SK-N-SH (cell line): ENCODE data around the gene FAF2. TPM values are rescaled to one million over a fixed set of nuclear protein-coding genes. Genes with fewer than 3 reads are reported as not detected.

ENCODE experiments used
- CTCF ChIA-PET: fragments of 300-600, 350-600 bp; formaldehyde crosslinking; extraction: SDS; loops from one replicate; lab custom pipeline; 2021; lab: Yijun Ruan, JAX
- POLR2A ChIA-PET: fragments of 350-600 bp; sonication (Branson Sonifier 250); formaldehyde crosslinking; extraction: SDS; loops from one replicate; lab custom pipeline; 2020; ENCODE audit warnings: antibody characterized with exemption, inconsistent platforms; lab: Yijun Ruan, JAX
- DNase-seq: peaks from one replicate; pipeline ENCODE4 v3.0.0; 2012
- H2AFZ ChIP-seq: fragments of 200-600 bp; sonication (generic); 2 replicates; pipeline ENCODE4 v1.8.1; 2016; ENCODE audit warnings: antibody characterized with exemption, mild to moderate bottlenecking, low read depth
- H3F3A ChIP-seq: fragments of 200-600 bp; sonication (generic); replicated peaks from 2 replicates; pipeline ENCODE3; 2016; ENCODE audit warnings: antibody characterized with exemption, mild to moderate bottlenecking; ENCODE audit not compliant: insufficient read depth
- H3K27ac ChIP-seq, 2 experiments: fragments of 200-500 bp in 1 of 2; fragments of 200-600 bp in 1 of 2; sonication (Bioruptor generic) in 1 of 2; sonication (generic), shearing (Covaris generic) in 1 of 2; 2 replicates each; pipeline versions ENCODE4 v1.5.1 to v1.6.1; 2014 to 2016; ENCODE audit warnings: low read depth in 2 of 2, inconsistent platforms in 1 of 2, low read length in 1 of 2, mild to moderate bottlenecking in 1 of 2, mixed read lengths in 1 of 2
- H3K27me3 ChIP-seq: fragments of 200-600 bp; sonication (generic), shearing (Covaris generic); 2 replicates; pipeline ENCODE4 v1.6.1; 2016; ENCODE audit warnings: mixed run types; ENCODE audit not compliant: insufficient read depth
- H3K36me3 ChIP-seq, 2 experiments: fragments of 200-500 bp in 1 of 2; fragments of 200-600 bp in 1 of 2; sonication (Bioruptor generic) in 1 of 2; sonication (generic) in 1 of 2; replicated peaks in 1 of 2; 2 replicates each; pipeline versions ENCODE3 to v1.5.1; 2014 to 2016; ENCODE audit warnings: low read length in 1 of 2, mild to moderate bottlenecking in 1 of 2; ENCODE audit not compliant: insufficient read depth in 2 of 2, control insufficient read depth in 1 of 2
- H3K4me1 ChIP-seq, 2 experiments: fragments of 200-500 bp in 1 of 2; fragments of 200-600 bp in 1 of 2; sonication (Bioruptor generic) in 1 of 2; sonication (generic), shearing (Covaris generic) in 1 of 2; 2 replicates each; pipeline versions ENCODE4 v1.5.1 to v1.6.1; 2014 to 2016; ENCODE audit warnings: low read depth in 1 of 2, low read length in 1 of 2, mixed run types in 1 of 2; ENCODE audit not compliant: insufficient read depth in 2 of 2, control insufficient read depth in 1 of 2
- H3K4me2 ChIP-seq: fragments of 200-600 bp; sonication (generic), shearing (Covaris generic); 2 replicates; pipeline ENCODE4 v1.6.1; 2017; ENCODE audit warnings: mixed run types
- H3K4me3 ChIP-seq, 2 experiments: fragments of 200-500 bp in 1 of 2; fragments of 200-600 bp in 1 of 2; sonication (Bioruptor generic) in 1 of 2; sonication (generic), shearing (Covaris generic) in 1 of 2; 2 replicates each; pipeline versions ENCODE4 v1.5.1 to v1.8.1; 2014 to 2016; ENCODE audit warnings: low read depth in 2 of 2, inconsistent platforms in 1 of 2, low read length in 1 of 2, mild to moderate bottlenecking in 1 of 2, mixed read lengths in 1 of 2, moderate library complexity in 1 of 2
- H3K79me2 ChIP-seq: fragments of 200-600 bp; sonication (generic); 2 replicates; pipeline ENCODE4 v1.8.1; 2017; ENCODE audit warnings: mild to moderate bottlenecking; ENCODE audit not compliant: insufficient read depth
- H3K9ac ChIP-seq: fragments of 200-600 bp; sonication (generic); 2 replicates; pipeline ENCODE4 v1.6.1; 2017; ENCODE audit warnings: mixed run types
- H3K9me2 ChIP-seq: fragments of 200-600 bp; sonication (generic); 2 replicates; pipeline ENCODE4 v1.6.1; 2017; ENCODE audit warnings: mixed run types
- H3K9me3 ChIP-seq: fragments of 200-600 bp; sonication (generic); 2 replicates; pipeline ENCODE4 v1.6.1; 2017; ENCODE audit warnings: mixed run types, mild to moderate bottlenecking, moderate library complexity
- H4K20me1 ChIP-seq: fragments of 200-600 bp; sonication (generic); 2 replicates; pipeline ENCODE4 v1.6.1; 2017; ENCODE audit warnings: mild to moderate bottlenecking, mixed run types; ENCODE audit not compliant: insufficient read depth
- ELF1 ChIP-seq: IDR thresholded peaks from 2 replicates; pipeline ENCODE4 v1.4.0; 2012
- EZH2phosphoT487 ChIP-seq: fragments of 200-600 bp; sonication (generic); IDR thresholded peaks from 2 replicates; pipeline ENCODE4 v1.6.1; 2017; ENCODE audit warnings: low read depth, mixed run types, mild to moderate bottlenecking, antibody characterized with exemption, moderate library complexity, borderline replicate concordance
- GABPA ChIP-seq: IDR thresholded peaks from 2 replicates; pipeline ENCODE4 v1.4.0; 2012; ENCODE audit warnings: low read depth, mild to moderate bottlenecking
- GATA2 ChIP-seq: sonication (generic); formaldehyde crosslinking; IDR thresholded peaks from 2 replicates; pipeline ENCODE4 v1.5.0; 2020; ENCODE audit warnings: mild to moderate bottlenecking, missing genetic modification reagents
- JUND ChIP-seq: IDR thresholded peaks from 2 replicates; pipeline ENCODE4 v1.4.0; 2012
- MEF2A ChIP-seq: IDR thresholded peaks from 2 replicates; pipeline ENCODE4 v1.4.0; 2012; ENCODE audit warnings: low read depth, borderline replicate concordance
- MXI1 ChIP-seq: IDR thresholded peaks from 2 replicates; pipeline ENCODE4 v1.6.1; 2012; ENCODE audit warnings: mild to moderate bottlenecking, low read depth, low read length, improper control_type of control experiment
- NFIC ChIP-seq: IDR thresholded peaks from 2 replicates; pipeline ENCODE4 v1.4.0; 2012; ENCODE audit warnings: borderline replicate concordance
- RAD21 ChIP-seq: IDR thresholded peaks from 2 replicates; pipeline ENCODE4 v1.6.1; 2012; ENCODE audit warnings: mild to moderate bottlenecking, low read length
- RCOR1 ChIP-seq: fragments of 150-350 bp; IDR thresholded peaks from 2 replicates; pipeline ENCODE4 v1.6.1; 2017; ENCODE audit warnings: antibody characterized with exemption, low read length
- RFX5 ChIP-seq: IDR thresholded peaks from 2 replicates; pipeline ENCODE4 v1.6.1; 2012; ENCODE audit warnings: mild to moderate bottlenecking, improper control_type of control experiment, low read length
- RXRA ChIP-seq: IDR thresholded peaks from 2 replicates; pipeline ENCODE4 v1.4.0; 2012; ENCODE audit warnings: low read depth, mild to moderate bottlenecking, borderline replicate concordance
- SIN3A ChIP-seq: IDR thresholded peaks from 2 replicates; pipeline ENCODE4 v1.6.1; 2012; ENCODE audit warnings: low read depth, mild to moderate bottlenecking, low read length, moderate library complexity, borderline replicate concordance
- SMC3 ChIP-seq: IDR thresholded peaks from 2 replicates; pipeline ENCODE4 v1.6.1; 2012; ENCODE audit warnings: low read depth, low read length, improper control_type of control experiment
- TAF1 ChIP-seq: IDR thresholded peaks from 2 replicates; pipeline ENCODE4 v1.6.1; 2012; ENCODE audit warnings: low read depth, mild to moderate bottlenecking, low read length, moderate library complexity, borderline replicate concordance
- TCF12 ChIP-seq: IDR thresholded peaks from 2 replicates; pipeline ENCODE4 v1.4.0; 2012
- TEAD4 ChIP-seq: IDR thresholded peaks from 2 replicates; pipeline ENCODE4 v1.4.0; 2012; ENCODE audit warnings: mild to moderate bottlenecking, borderline replicate concordance; ENCODE audit not compliant: insufficient read depth
- WGBS: methylation state at CpG from one replicate; pipeline ENCODE4 v1.1.6; 2017; ENCODE audit warnings: low lambda C conversion rate; 5-methylcytosine and 5-hydroxymethylcytosine counted together
- polyA plus RNA-seq, 3 experiments: library from polyadenylated mRNA; depleted of rRNA; stranded (reverse); fragments of >200 nt; gene quantifications; 2 replicates each; pipeline ENCODE4 v1.2.3, GENCODE V29; 2012
- TF ChIP-seq, protein P1 (sequence below): IDR thresholded peaks from 2 replicates; pipeline ENCODE4; 2012
- TF ChIP-seq, protein P2 (sequence below): fragments of 150-350 bp; IDR thresholded peaks from 2 replicates; pipeline ENCODE4 v1.6.1; 2017; ENCODE audit warnings: antibody characterized with exemption, low read length, low read depth, borderline replicate concordance

FAF2 gene
- polyA plus RNA-seq, 1 of the 3 experiments (the other 2 are of a cell fraction): 25.5 TPM

DNA sequence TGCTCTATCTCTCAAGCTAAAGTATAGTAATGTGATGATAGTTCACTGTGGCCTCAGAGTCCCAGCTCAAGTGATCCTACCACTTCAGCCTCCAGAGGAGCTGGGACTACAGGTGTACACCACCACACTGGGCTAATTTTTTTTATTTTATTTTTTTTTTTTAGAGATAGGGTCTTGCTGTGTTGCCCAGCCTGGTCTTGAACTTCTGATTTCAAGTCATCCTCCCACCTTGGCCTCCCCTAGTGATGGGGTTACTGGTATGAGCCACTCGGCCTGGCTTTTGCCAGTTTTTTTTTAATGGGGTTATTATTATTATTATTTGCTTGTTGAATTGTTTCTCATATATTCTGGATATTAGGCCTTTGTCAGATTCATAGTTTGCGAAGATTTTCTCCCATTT lies 13.2 kb downstream of the FAF2 start:
- Histone ChIP-seq H3K9ac (no peak overlapping the region), H3K9me2 (no peaks in the 10 kb centered on the region), H3K4me1 (no peaks in the 10 kb centered on the region), H3F3A (peaks cover 13% of the 10 kb centered on the region), H3K4me3 (no peak overlapping the region), H3K36me3 (peaks cover 0 to 11% of the 10 kb centered on the region in 2 experiments), H3K27me3 (no peaks in the 10 kb centered on the region), H3K9me3 (no peaks in the 10 kb centered on the region), H4K20me1 (peaks cover 86% of the 10 kb centered on the region), H3K79me2 (peaks cover 98% of the 10 kb centered on the region), H3K27ac (no peak overlapping the region), H3K4me2 (no peak overlapping the region), H2AFZ (no peak overlapping the region)
- POLR2A ChIA-PET: no interaction called here
- WGBS: 100% methylated on average over 2 of the region's 2 CpGs
- TF ChIP-seq MEF2A (no peak), RFX5 (no peak), MXI1 (no peak), RXRA (no peak), SMC3 (no peak), EZH2phosphoT487 (no peak), TCF12 (no peak), GATA2 (CRISPR knock-in tag) (no peak)
- TF ChIP-seq, protein P1, sequence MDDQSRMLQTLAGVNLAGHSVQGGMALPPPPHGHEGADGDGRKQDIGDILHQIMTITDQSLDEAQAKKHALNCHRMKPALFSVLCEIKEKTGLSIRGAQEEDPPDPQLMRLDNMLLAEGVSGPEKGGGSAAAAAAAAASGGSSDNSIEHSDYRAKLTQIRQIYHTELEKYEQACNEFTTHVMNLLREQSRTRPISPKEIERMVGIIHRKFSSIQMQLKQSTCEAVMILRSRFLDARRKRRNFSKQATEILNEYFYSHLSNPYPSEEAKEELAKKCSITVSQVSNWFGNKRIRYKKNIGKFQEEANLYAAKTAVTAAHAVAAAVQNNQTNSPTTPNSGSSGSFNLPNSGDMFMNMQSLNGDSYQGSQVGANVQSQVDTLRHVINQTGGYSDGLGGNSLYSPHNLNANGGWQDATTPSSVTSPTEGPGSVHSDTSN: no peak
- no peak for DNase-seq
- CTCF ChIA-PET: interaction anchor here (0.5 to 0.6 kb wide), 2 partner anchors 143 to 263 kb away, joined by 3 read pairs; no protein-coding TSS in a partner anchor

DNA sequence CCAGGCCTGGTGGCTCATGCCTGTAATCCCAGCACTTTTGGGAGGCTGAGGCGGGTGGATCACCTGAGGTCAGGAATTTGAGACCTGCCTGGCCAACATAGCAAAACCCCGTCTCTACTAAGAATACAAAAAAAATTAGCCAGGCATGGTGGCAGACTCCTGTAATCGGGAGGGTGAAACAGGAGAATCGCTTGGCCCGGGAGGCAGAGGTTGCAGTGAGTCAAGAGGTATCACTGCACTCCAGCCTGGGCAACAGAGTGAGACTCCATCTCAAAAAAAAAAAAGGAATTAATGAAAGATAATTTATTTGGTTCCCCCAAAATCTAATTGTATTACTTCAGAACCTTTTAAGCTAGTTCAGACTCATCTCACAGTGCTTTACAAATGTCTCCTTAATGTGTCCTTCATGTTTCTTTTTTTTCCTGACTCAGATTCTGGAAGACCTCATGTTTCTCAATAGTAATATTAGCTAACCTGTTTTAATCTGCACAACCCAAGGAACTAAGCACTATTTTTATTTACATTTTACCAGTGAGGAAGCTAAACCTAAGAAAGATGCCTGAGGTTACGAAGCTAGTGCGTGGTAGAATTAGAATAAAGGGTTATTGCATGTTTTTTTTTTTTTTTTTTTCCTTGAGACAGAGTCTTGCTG lies 15.1 kb downstream of the FAF2 start:
- Histone ChIP-seq H3K9me2 (no peaks in the 10 kb centered on the region), H3K4me2 (no peak overlapping the region), H3K9ac (no peak overlapping the region), H3K36me3 (peaks cover 0 to 11% of the 10 kb centered on the region in 2 experiments), H3F3A (peaks cover 13% of the 10 kb centered on the region)
- no peak for DNase-seq
- TF ChIP-seq TCF12: no peak
- no peak for TF ChIP-seq GATA2 (CRISPR knock-in tag)
- TF ChIP-seq RAD21: no peak
- TF ChIP-seq, protein P2, sequence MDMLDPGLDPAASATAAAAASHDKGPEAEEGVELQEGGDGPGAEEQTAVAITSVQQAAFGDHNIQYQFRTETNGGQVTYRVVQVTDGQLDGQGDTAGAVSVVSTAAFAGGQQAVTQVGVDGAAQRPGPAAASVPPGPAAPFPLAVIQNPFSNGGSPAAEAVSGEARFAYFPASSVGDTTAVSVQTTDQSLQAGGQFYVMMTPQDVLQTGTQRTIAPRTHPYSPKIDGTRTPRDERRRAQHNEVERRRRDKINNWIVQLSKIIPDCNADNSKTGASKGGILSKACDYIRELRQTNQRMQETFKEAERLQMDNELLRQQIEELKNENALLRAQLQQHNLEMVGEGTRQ: no peak
- TF ChIP-seq ELF1: no peak
- no peak for TF ChIP-seq MXI1
- no peak for TF ChIP-seq GABPA
- no peak for TF ChIP-seq SIN3A
- TF ChIP-seq RCOR1: no peak
- TF ChIP-seq NFIC: no peak
- TF ChIP-seq JUND: no peak
- no peak for TF ChIP-seq TAF1
- TF ChIP-seq, protein P1: no peak
- no peak for TF ChIP-seq TEAD4
- TF ChIP-seq, all 33 proteins: peak for 0
- H3K27ac ChIP-seq: no peak overlapping the region
- peaks cover 82% of the 10 kb centered on the region for H4K20me1 ChIP-seq
- ChIA-PET POLR2A (interaction anchor here (0.7 kb wide), 1 partner anchor 10 kb away, joined by 3 read pairs; no protein-coding TSS in a partner anchor), CTCF (interaction anchor here (0.6 to 1.0 kb wide), 5 partner anchors 16 to 1105 kb away, joined by 3 to 4 read pairs (median 3); no protein-coding TSS in a partner anchor)
- peaks cover 97% of the 10 kb centered on the region for H3K79me2 ChIP-seq
- no peaks in the 10 kb centered on the region for H3K27me3 ChIP-seq
- no peak overlapping the region for H2AFZ ChIP-seq
- H3K4me3 ChIP-seq: no peak overlapping the region
- H3K4me1 ChIP-seq: no peaks in the 10 kb centered on the region
- no peaks in the 10 kb centered on the region for H3K9me3 ChIP-seq
- WGBS: 94% methylated on average over 7 of the region's 7 CpGs
